Peyer's patch (tissue), 4 donors: ENCODE results near the gene PPP2R2C.

Experiments
- POLR2A ChIP-seq, 2 donors: fragments of 450-650 bp; IDR thresholded peaks; one replicate each; pipeline ENCODE4 v1.5.1; 2017; ENCODE audit warnings: antibody characterized with exemption in 2 of 2, mild to moderate bottlenecking in 2 of 2, moderate library complexity in 2 of 2
- TF ChIP-seq, protein P1 (sequence below), 6 experiments: fragments of 450-650 bp in 4 of 6; fragments of 200-600 bp in 2 of 6; sonication (generic) in 1 of 6; IDR thresholded peaks; one replicate each; pipeline ENCODE4 v1.5.1; 2017 to 2019; ENCODE audit warnings: antibody characterized with exemption in 6 of 6, mild to moderate bottlenecking in 3 of 6, moderate library complexity in 1 of 6

DNA sequence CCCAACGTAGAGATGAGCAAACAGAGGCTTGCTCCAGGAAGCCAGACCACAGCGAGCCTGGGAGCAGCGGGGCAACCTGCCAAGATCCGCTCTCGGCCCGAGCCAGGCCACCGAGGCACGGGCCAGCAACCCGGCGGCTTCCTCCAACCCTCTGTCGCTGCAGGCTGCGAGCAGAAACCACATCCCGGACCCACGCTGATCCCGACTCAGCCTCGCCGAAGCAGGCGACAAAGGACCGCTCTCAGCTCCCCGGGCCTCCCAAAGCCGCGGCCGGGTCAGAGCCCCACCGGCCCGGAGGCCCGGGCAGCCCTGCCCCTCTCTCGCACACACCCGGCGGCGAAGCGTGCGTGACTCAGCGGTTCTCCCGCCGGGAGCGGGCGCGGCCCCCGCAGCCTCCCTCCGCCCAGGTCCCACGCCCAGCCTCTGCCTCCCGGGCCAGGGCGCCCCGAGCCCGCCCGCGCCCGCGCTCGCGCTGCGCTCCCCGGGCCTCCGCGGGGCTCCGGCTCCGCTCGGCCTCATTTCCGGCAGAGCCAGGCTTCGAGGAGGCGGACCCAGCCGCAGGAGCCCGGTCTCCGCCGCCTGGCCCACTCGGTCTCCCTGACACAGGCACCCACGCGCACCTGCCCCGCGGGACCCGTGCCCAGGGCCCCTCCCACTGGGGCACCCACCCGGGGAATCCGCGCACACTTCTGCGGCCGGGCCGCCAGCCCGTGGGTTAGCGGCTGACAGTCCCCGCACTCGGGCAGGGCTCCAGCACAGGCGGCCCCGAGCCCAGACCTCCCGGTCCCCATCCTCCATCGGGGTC, 1.7 kb downstream of the PPP2R2C start:
- TF ChIP-seq, protein P1, sequence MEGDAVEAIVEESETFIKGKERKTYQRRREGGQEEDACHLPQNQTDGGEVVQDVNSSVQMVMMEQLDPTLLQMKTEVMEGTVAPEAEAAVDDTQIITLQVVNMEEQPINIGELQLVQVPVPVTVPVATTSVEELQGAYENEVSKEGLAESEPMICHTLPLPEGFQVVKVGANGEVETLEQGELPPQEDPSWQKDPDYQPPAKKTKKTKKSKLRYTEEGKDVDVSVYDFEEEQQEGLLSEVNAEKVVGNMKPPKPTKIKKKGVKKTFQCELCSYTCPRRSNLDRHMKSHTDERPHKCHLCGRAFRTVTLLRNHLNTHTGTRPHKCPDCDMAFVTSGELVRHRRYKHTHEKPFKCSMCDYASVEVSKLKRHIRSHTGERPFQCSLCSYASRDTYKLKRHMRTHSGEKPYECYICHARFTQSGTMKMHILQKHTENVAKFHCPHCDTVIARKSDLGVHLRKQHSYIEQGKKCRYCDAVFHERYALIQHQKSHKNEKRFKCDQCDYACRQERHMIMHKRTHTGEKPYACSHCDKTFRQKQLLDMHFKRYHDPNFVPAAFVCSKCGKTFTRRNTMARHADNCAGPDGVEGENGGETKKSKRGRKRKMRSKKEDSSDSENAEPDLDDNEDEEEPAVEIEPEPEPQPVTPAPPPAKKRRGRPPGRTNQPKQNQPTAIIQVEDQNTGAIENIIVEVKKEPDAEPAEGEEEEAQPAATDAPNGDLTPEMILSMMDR (IDR thresholded peaks at IDR 0.05): no peak
- no peak for TF ChIP-seq POLR2A (IDR thresholded peaks at IDR 0.05)
